CD8-positive, alpha-beta memory T cell (primary cell): ENCODE results near the gene PTRH1. TPM values are rescaled to one million over a fixed set of nuclear protein-coding genes. Genes with fewer than 3 reads are reported as not detected.

Source experiments
- CTCF ChIA-PET: fragments of 350-600 bp; sonication (Branson Sonifier 250); formaldehyde crosslinking; loops from one replicate; lab custom pipeline; 2021; ENCODE audit warnings: antibody characterized with exemption; lab: Charles Lee
- POLR2A ChIA-PET: fragments of 350-600 bp; sonication (Branson Sonifier 250); formaldehyde crosslinking; loops from one replicate; lab custom pipeline; 2021; ENCODE audit warnings: antibody characterized with exemption; lab: Charles Lee
- DNase-seq, 5 donors: peaks; one replicate each; pipeline versions ENCODE4 v3.0.0 to v3.0.0-alpha.2; 2020 to 2022; ENCODE audit warnings: mixed read lengths in 1 of 5
- H3K27ac ChIP-seq: one replicate; pipeline ENCODE4 v1.7.0; 2013; ENCODE audit warnings: low read depth, mild to moderate bottlenecking, low read length, moderate library complexity
- H3K27me3 ChIP-seq: 2 replicates; pipeline ENCODE4 v1.7.0; 2013; ENCODE audit warnings: low read length, mild to moderate bottlenecking; ENCODE audit not compliant: insufficient read depth, poor library complexity, severe bottlenecking
- H3K36me3 ChIP-seq: 2 replicates; pipeline ENCODE4 v1.7.0; 2013; ENCODE audit warnings: mild to moderate bottlenecking, low read length, moderate library complexity; ENCODE audit not compliant: insufficient read depth
- H3K4me1 ChIP-seq: 2 replicates; pipeline ENCODE4 v1.7.0; 2013; ENCODE audit warnings: mild to moderate bottlenecking, low read length, moderate library complexity; ENCODE audit not compliant: insufficient read depth
- H3K4me3 ChIP-seq: 2 replicates; pipeline ENCODE4 v1.7.0; 2013; ENCODE audit warnings: mild to moderate bottlenecking, low read length
- H3K9me3 ChIP-seq: 2 replicates; pipeline ENCODE4 v1.7.0; 2013; ENCODE audit warnings: mild to moderate bottlenecking, low read length
- H3K27ac Mint-ChIP-seq, 8 donors: one replicate each; pipeline ENCODE4 v1.8.0; 2020 to 2021; ENCODE audit warnings: mixed read lengths in 8 of 8, mild to moderate bottlenecking in 6 of 8, inconsistent platforms in 3 of 8, moderate library complexity in 3 of 8
- H3K27me3 Mint-ChIP-seq, 2 donors: one replicate each; pipeline ENCODE4 v1.8.0; 2020 to 2021; ENCODE audit warnings: mixed read lengths in 2 of 2, mild to moderate bottlenecking in 1 of 2, moderate library complexity in 1 of 2
- H3K36me3 Mint-ChIP-seq, 3 donors: one replicate each; pipeline ENCODE4 v1.8.0; 2020 to 2021; ENCODE audit warnings: mixed read lengths in 3 of 3, inconsistent platforms in 1 of 3, mild to moderate bottlenecking in 1 of 3
- H3K4me1 Mint-ChIP-seq, 3 donors: one replicate each; pipeline ENCODE4 v1.8.0; 2020 to 2021; ENCODE audit warnings: mixed read lengths in 3 of 3, inconsistent platforms in 1 of 3, mild to moderate bottlenecking in 1 of 3
- H3K4me3 Mint-ChIP-seq, 7 donors: one replicate each; pipeline ENCODE4 v1.8.0; 2020 to 2021; ENCODE audit warnings: mixed read lengths in 7 of 7, mild to moderate bottlenecking in 6 of 7, moderate library complexity in 4 of 7, inconsistent platforms in 2 of 7
- H3K9me3 Mint-ChIP-seq, 5 donors: one replicate each; pipeline ENCODE4 v1.8.0; 2020 to 2022; ENCODE audit warnings: mixed read lengths in 5 of 5, mild to moderate bottlenecking in 3 of 5, moderate library complexity in 2 of 5, inconsistent platforms in 1 of 5
- polyA plus RNA-seq: library from polyadenylated mRNA; unstranded; fragments of 300-500 nt; fragmentation: Illumina TruSeq; gene quantifications from one replicate; pipeline ENCODE4 v1.2.3, GENCODE V29; 2021
- total RNA-seq, 2 experiments: library from RNA; stranded (reverse); gene quantifications; one replicate each; pipeline ENCODE4 v1.2.3, GENCODE V29; 2021

The PTRH1 gene
- total and polyA plus RNA-seq, 3 experiments from 2014 or later: 34.4 to 40.7 (median 35.9) TPM

DNA sequence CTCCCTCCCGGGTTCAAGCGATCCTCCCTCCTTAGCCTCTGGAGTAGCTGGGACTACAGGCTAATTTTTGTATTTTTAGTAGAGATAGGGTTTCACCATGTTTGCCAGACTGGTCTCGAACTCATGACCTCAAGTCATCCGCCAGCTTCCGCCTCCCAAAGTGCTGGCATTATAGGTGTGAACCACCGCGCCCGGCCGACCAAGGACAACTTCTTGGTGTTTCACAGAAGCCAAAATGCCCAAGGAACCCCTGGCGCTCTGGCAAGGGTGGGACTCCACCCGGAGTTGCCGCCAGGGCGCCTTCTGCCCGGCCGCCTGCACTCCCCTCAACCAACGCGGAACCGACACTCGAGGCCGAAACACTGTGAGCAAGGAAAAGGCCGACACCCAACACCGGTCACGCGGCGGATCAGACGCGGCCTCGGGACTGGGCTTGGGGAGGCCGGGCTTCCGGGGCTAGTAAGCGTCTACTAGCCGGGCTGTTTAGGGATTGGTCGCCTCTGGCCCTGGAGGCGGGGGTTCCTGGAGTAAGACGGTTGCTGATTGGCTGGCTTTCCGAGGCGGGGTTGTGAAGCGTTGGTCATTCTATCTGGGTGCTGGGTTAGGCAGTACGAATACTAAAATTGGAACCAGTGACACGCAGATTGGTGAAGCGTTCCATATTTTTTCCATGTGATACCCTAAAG is 16.3 kb downstream of the PTRH1 start:
- peak overlapping the region; percentile 75 for H3K27ac ChIP-seq
- peaks cover 14% of the 10 kb centered on the region for H3K4me1 ChIP-seq
- H3K9me3 ChIP-seq: no peaks in the 10 kb centered on the region
- ChIA-PET CTCF (interaction anchor here (1.4 kb wide), 1 partner anchor 36 kb away, joined by 4 read pairs; the partner anchor contains the start of gene TOR2A), POLR2A (interaction anchor here (0.6 kb wide), 2 partner anchors 30 to 33 kb away, joined by 3 to 6 read pairs; no protein-coding TSS in a partner anchor)
- H3K27ac Mint-ChIP-seq: peak overlapping the region; percentile 10 to 93 (median 90)
- no peaks in the 10 kb centered on the region for H3K9me3 Mint-ChIP-seq
- peak; percentile 76 to 90 (median 81) for DNase-seq
- H3K27me3 ChIP-seq: no peaks in the 10 kb centered on the region
- peaks cover 0 to 1% (median under 1%) of the 10 kb centered on the region in 3 donors for H3K36me3 Mint-ChIP-seq
- peaks cover 0 to 2% of the 10 kb centered on the region in 2 donors for H3K27me3 Mint-ChIP-seq
- H3K36me3 ChIP-seq: no peaks in the 10 kb centered on the region
- H3K4me1 Mint-ChIP-seq: peaks cover 14 to 21% (median 16%) of the 10 kb centered on the region in 3 donors
- H3K4me3 Mint-ChIP-seq: peak overlapping the region; percentile 29 to 89 (median 83)
- H3K4me3 ChIP-seq: peak overlapping the region; percentile 48

GRCh38 chr9:127698386-127698785 is 17.1 kb downstream of the PTRH1 start:
- peaks cover 0 to 7% (median 1%) of the 10 kb centered on the region in 3 donors for H3K36me3 Mint-ChIP-seq
- Histone ChIP-seq H3K27me3 (no peaks in the 10 kb centered on the region), H3K4me3 (no peak overlapping the region), H3K4me1 (peaks cover 14% of the 10 kb centered on the region), H3K36me3 (no peaks in the 10 kb centered on the region), H3K27ac (no peak overlapping the region), H3K9me3 (no peaks in the 10 kb centered on the region)
- CTCF ChIA-PET: interaction anchor here (1.5 kb wide), 1 partner anchor 17 kb away, joined by 4 read pairs; the partner anchor contains the start of gene PTRH1
- peaks cover 14 to 21% (median 16%) of the 10 kb centered on the region in 3 donors for H3K4me1 Mint-ChIP-seq
- POLR2A ChIA-PET: no interaction called here
- H3K4me3 Mint-ChIP-seq: peak overlapping the region in 5 of 7 donors; percentile 1 to 89 (median 44)
- H3K9me3 Mint-ChIP-seq: no peaks in the 10 kb centered on the region
- H3K27ac Mint-ChIP-seq: peak overlapping the region in 4 of 8 donors; percentile 6 to 56 (median 34)
- H3K27me3 Mint-ChIP-seq: peaks cover 0 to 2% of the 10 kb centered on the region in 2 donors
- peak in 1 of 5 donors; percentile 34 for DNase-seq

DNA sequence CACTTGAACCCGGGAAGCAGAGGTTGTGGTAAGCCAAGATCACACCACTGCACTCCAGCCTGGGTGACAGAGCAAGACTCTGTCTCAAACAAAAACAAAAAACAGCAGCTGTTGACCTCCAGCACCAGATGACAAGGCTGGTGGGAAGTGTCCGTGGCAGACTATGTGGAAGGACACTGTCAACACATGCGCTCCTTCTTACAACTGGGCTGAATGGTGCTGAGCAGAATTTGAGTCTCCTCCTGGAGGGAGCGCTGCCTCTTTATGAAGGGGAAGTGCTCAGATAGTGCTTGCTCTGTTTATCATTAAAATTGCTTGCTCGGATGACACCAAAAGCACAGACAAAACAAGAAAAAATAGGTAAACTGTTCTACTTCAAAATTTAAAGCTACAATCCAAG is 17.9 kb downstream of the PTRH1 start:
- Histone ChIP-seq H3K36me3 (no peaks in the 10 kb centered on the region), H3K4me3 (no peak overlapping the region), H3K27ac (no peak overlapping the region), H3K4me1 (peaks cover 14% of the 10 kb centered on the region), H3K27me3 (no peaks in the 10 kb centered on the region), H3K9me3 (no peaks in the 10 kb centered on the region)
- DNase-seq: peak in 1 of 5 donors; percentile 8
- Mint-ChIP-seq H3K4me3 (peak overlapping the region in 2 of 7 donors; percentile 1 to 32), H3K4me1 (peaks cover 14 to 21% (median 16%) of the 10 kb centered on the region in 3 donors), H3K36me3 (peaks cover 0 to 10% (median 1%) of the 10 kb centered on the region in 3 donors), H3K27ac (peak overlapping the region in 1 of 8 donors; percentile 6), H3K27me3 (peaks cover 0 to 2% of the 10 kb centered on the region in 2 donors), H3K9me3 (no peaks in the 10 kb centered on the region)
- CTCF ChIA-PET: interaction anchor here (1.2 to 1.5 kb wide), 2 partner anchors 17 to 37 kb away, joined by 4 to 5 read pairs; partner anchors contain the start of genes PTRH1 and TOR2A
- POLR2A ChIA-PET: no interaction called here

DNA sequence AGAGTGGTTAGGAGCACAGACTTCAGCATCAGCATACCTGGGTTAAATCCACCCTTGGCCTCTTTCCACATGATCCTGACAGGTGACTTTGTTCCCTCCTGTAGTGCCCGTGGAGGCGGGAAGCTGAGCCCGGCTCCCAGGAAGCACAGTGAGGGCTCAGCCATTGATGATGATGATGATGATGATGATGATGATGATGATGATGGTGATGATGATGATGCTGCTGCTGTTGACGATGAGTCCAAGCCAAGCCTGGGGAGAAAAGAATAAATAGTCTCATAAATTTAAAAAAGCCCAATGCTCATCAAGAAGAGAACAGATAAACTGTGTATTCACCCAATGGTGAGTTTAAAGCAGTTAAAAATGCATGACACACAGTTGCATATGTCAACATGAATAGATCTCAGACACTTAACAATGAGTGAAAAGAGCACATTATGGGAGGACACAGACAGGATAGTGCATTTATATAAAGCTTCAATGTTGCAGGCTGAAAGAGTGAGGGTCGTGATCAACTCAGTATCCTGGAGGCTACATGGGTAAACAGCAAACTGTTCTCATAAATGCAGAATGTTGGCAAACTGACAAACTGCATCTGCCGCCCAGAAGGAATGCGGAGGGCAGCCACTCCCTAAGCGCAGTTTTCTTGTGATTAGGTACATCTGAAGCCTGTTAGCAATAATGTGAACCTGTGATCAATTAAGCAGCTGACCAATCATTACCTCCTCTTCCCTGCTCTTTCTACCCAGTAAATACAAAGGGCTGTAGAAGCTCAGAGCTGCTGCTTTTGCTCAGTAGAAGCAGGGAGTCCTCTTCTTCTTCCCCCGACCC is 20.4 kb downstream of the PTRH1 start:
- Histone ChIP-seq H3K36me3 (no peaks in the 10 kb centered on the region), H3K27ac (no peak overlapping the region), H3K27me3 (no peaks in the 10 kb centered on the region), H3K4me1 (peaks cover 14% of the 10 kb centered on the region), H3K4me3 (no peak overlapping the region), H3K9me3 (no peaks in the 10 kb centered on the region)
- POLR2A ChIA-PET: no interaction called here
- Mint-ChIP-seq H3K27me3 (peaks cover 0 to 4% of the 10 kb centered on the region in 2 donors), H3K27ac (no peak overlapping the region), H3K4me3 (no peak overlapping the region), H3K9me3 (no peaks in the 10 kb centered on the region), H3K36me3 (peaks cover 0 to 18% (median 1%) of the 10 kb centered on the region in 3 donors), H3K4me1 (peaks cover 10 to 17% (median 11%) of the 10 kb centered on the region in 3 donors)
- DNase-seq: no peak
- CTCF ChIA-PET: no interaction called here

- no peaks in the 10 kb centered on the region for H3K9me3 Mint-ChIP-seq
- H3K27ac ChIP-seq: no peak overlapping the region
- H3K4me3 Mint-ChIP-seq: peak overlapping the region in 1 of 7 donors; percentile 45
- DNase-seq: no peak
- H3K27me3 Mint-ChIP-seq: peaks cover 0 to 2% of the 10 kb centered on the region in 2 donors
- peaks cover 0 to 20% (median 0%) of the 10 kb centered on the region in 3 donors for H3K36me3 Mint-ChIP-seq
- CTCF ChIA-PET: no interaction called here
- no peaks in the 10 kb centered on the region for H3K9me3 ChIP-seq
- no peaks in the 10 kb centered on the region for H3K36me3 ChIP-seq
- no peak overlapping the region for H3K4me3 ChIP-seq
- no peak overlapping the region for H3K27ac Mint-ChIP-seq
- peaks cover 0 to 6% (median 0%) of the 10 kb centered on the region in 3 donors for H3K4me1 Mint-ChIP-seq
- POLR2A ChIA-PET: interaction anchor here (0.7 kb wide), 1 partner anchor 226 kb away, joined by 3 read pairs; no protein-coding TSS in a partner anchor
- peaks cover under 1% of the 10 kb centered on the region for H3K4me1 ChIP-seq
- no peaks in the 10 kb centered on the region for H3K27me3 ChIP-seq
Measured at GRCh38 chr9:127693697-127694096, 21.8 kb downstream of the PTRH1 start.

DNA sequence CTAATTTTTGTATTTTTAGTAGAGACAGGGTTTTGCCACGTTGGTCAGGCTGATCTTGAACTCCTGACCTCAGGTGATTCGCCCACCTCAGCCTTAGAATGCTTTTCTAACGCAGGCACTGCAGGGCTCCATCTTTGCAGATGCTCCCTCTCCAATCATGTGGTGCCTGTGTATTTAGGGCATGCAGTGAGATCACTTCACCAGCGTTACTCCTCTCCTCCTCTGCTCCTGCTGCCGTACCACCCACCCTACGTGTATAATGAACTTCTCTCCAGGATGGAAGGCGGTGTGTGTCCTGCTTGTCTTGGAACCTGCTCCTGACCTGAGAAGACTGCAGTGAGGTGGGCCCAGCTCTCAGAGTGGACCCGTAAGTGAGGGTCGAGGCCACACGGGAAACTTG is 22.3 kb downstream of the PTRH1 start:
- no peak overlapping the region for H3K27ac Mint-ChIP-seq
- no peak overlapping the region for H3K4me3 Mint-ChIP-seq
- no peak overlapping the region for H3K27ac ChIP-seq
- DNase-seq: no peak
- ChIA-PET POLR2A (no interaction called here), CTCF (interaction anchor here (0.9 kb wide), 1 partner anchor 36 kb away, joined by 3 read pairs; no protein-coding TSS in a partner anchor)
- H3K4me1 Mint-ChIP-seq: peaks cover 0 to 4% (median 0%) of the 10 kb centered on the region in 3 donors
- peaks cover 0 to 20% (median 0%) of the 10 kb centered on the region in 3 donors for H3K36me3 Mint-ChIP-seq
- no peaks in the 10 kb centered on the region for H3K36me3 ChIP-seq
- no peaks in the 10 kb centered on the region for H3K9me3 ChIP-seq
- H3K27me3 ChIP-seq: no peaks in the 10 kb centered on the region
- H3K27me3 Mint-ChIP-seq: peaks cover 0 to 4% of the 10 kb centered on the region in 2 donors
- no peaks in the 10 kb centered on the region for H3K9me3 Mint-ChIP-seq
- no peaks in the 10 kb centered on the region for H3K4me1 ChIP-seq
- H3K4me3 ChIP-seq: no peak overlapping the region

GRCh38 chr9:127692071-127692470 is 23.4 kb downstream of the PTRH1 start:
- Mint-ChIP-seq H3K4me3 (no peak overlapping the region), H3K27ac (peak overlapping the region in 1 of 8 donors; percentile 17), H3K4me1 (no peaks in the 10 kb centered on the region), H3K9me3 (no peaks in the 10 kb centered on the region), H3K27me3 (peaks cover 0 to 4% of the 10 kb centered on the region in 2 donors), H3K36me3 (peaks cover 0 to 22% (median 0%) of the 10 kb centered on the region in 3 donors)
- CTCF ChIA-PET: interaction anchor here (0.9 kb wide), 1 partner anchor 35 kb away, joined by 3 read pairs; no protein-coding TSS in a partner anchor
- H3K4me3 ChIP-seq: no peak overlapping the region
- H3K36me3 ChIP-seq: no peaks in the 10 kb centered on the region
- H3K9me3 ChIP-seq: no peaks in the 10 kb centered on the region
- no peaks in the 10 kb centered on the region for H3K4me1 ChIP-seq
- no peak overlapping the region for H3K27ac ChIP-seq
- H3K27me3 ChIP-seq: no peaks in the 10 kb centered on the region
- DNase-seq: no peak
- POLR2A ChIA-PET: no interaction called here
